Measurements from ENCODE around the gene LRP5. TPM values are rescaled to one million over a fixed set of nuclear protein-coding genes. Genes with fewer than 3 reads are reported as not detected.

Gene LRP5
- total RNA-seq, 4 donors from 2014 or later: 22.3 to 43.2 (median 33.8) TPM

- TF ChIP-seq CTCF (IDR thresholded peaks at IDR 0.05) (no peak), EP300 (IDR thresholded peaks at IDR 0.05) (no peak), POLR2A (IDR thresholded peaks at IDR 0.05) (no peak)
- no peak for DNase-seq (ENCODE audit: low spot score in 2 of 2)
- 70 to 79% methylated on average over 19 of the region's 19 CpGs for WGBS, 2 donors
- H3K27me3 ChIP-seq: no peaks in the 10 kb centered on the region
- peak overlapping the region in 3 of 4 donors; percentile 64 to 82 (median 69) for H3K27ac ChIP-seq
- peaks cover 0 to 43% (median 20%) of the 10 kb centered on the region in 4 donors for H3K4me1 ChIP-seq
- H3K4me3 ChIP-seq: peak overlapping the region in 1 of 4 donors; percentile 88
- H3K9me3 ChIP-seq: no peaks in the 10 kb centered on the region
- no peaks in the 10 kb centered on the region for H3K36me3 ChIP-seq
Observed at GRCh38 chr11:68315171-68315920, 3.0 kb downstream of the LRP5 start.

- no peaks in the 10 kb centered on the region for H3K27me3 ChIP-seq
- no peak overlapping the region for H3K27ac ChIP-seq
- peaks cover 0 to 47% (median 20%) of the 10 kb centered on the region in 4 donors for H3K4me1 ChIP-seq
- no peaks in the 10 kb centered on the region for H3K9me3 ChIP-seq
- no peaks in the 10 kb centered on the region for H3K36me3 ChIP-seq
- no peak for TF ChIP-seq CTCF (IDR thresholded peaks at IDR 0.05)
- no peak for TF ChIP-seq EP300 (IDR thresholded peaks at IDR 0.05)
- no peak for TF ChIP-seq POLR2A (IDR thresholded peaks at IDR 0.05)
- H3K4me3 ChIP-seq: no peak overlapping the region
- 72 to 81% methylated on average over 11 to 12 of the region's 15 CpGs for WGBS, 2 donors
- DNase-seq (ENCODE audit: low spot score in 2 of 2): no peak
Observed at GRCh38 chr11:68317147-68317785, 4.9 kb downstream of the LRP5 start.

GRCh38 chr11:68321293-68322051 is 9.1 kb downstream of the LRP5 start:
- Histone ChIP-seq H3K4me1 (peaks cover 0 to 47% (median 10%) of the 10 kb centered on the region in 4 donors), H3K36me3 (no peaks in the 10 kb centered on the region), H3K27ac (no peak overlapping the region), H3K4me3 (no peak overlapping the region), H3K27me3 (no peaks in the 10 kb centered on the region), H3K9me3 (no peaks in the 10 kb centered on the region)
- 85 to 87% methylated on average over 16 of the region's 16 CpGs for WGBS, 2 donors
- no peak for TF ChIP-seq EP300 (IDR thresholded peaks at IDR 0.05)
- DNase-seq (ENCODE audit: low spot score in 2 of 2): no peak

- WGBS, 2 donors: 72 to 86% methylated on average over 9 of the region's 9 CpGs
- no peaks in the 10 kb centered on the region for H3K9me3 ChIP-seq
- H3K4me3 ChIP-seq: no peak overlapping the region
- no peak for DNase-seq (ENCODE audit: low spot score in 2 of 2)
- H3K27me3 ChIP-seq: no peaks in the 10 kb centered on the region
- H3K36me3 ChIP-seq: no peaks in the 10 kb centered on the region
- no peak overlapping the region for H3K27ac ChIP-seq
- peaks cover 1 to 47% (median 12%) of the 10 kb centered on the region in 4 donors for H3K4me1 ChIP-seq
- TF ChIP-seq EP300 (IDR thresholded peaks at IDR 0.05): no peak
- no peak for TF ChIP-seq POLR2A (IDR thresholded peaks at IDR 0.05)
- no peak for TF ChIP-seq CTCF (IDR thresholded peaks at IDR 0.05)
Observed at GRCh38 chr11:68322052-68322430, 9.7 kb downstream of the LRP5 start.

- no peak overlapping the region for H3K4me3 ChIP-seq
- no peak for TF ChIP-seq POLR2A (IDR thresholded peaks at IDR 0.05)
- H3K27ac ChIP-seq: no peak overlapping the region
- H3K4me1 ChIP-seq: peaks cover 4 to 63% (median 28%) of the 10 kb centered on the region in 4 donors
- no peaks in the 10 kb centered on the region for H3K27me3 ChIP-seq
- DNase-seq (ENCODE audit: low spot score in 2 of 2): no peak
- no peaks in the 10 kb centered on the region for H3K9me3 ChIP-seq
- no peaks in the 10 kb centered on the region for H3K36me3 ChIP-seq
- WGBS, 2 donors: 83 to 89% methylated on average over 8 to 9 of the region's 9 CpGs
Observed at GRCh38 chr11:68324241-68324640, 11.8 kb downstream of the LRP5 start.
